ENCODE measurements around the gene LRIG2. TPM values are rescaled to one million over a fixed set of nuclear protein-coding genes. Genes with fewer than 3 reads are reported as not detected.

Gene LRIG2
- total RNA-seq, 1 experiment from 2014 or later: 23.2 TPM

GRCh38 chr1:113135460-113135859 lies 62.5 kb downstream of the LRIG2 start:
- no peaks in the 10 kb centered on the region for H3K4me1 Mint-ChIP-seq
- Histone ChIP-seq H3K79me2 (ENCODE audit: insufficient read depth, low read length) (no peaks in the 10 kb centered on the region), H3K23me2 (ENCODE audit: insufficient read length, low read depth, low read length, poor library complexity, severe bottlenecking) (no peaks in the 10 kb centered on the region), H3K9me3 (ENCODE audit: control insufficient read depth, low read depth, low read length) (no peaks in the 10 kb centered on the region), H2BK20ac (ENCODE audit: low read depth, low read length, poor library complexity, severe bottlenecking) (no peak overlapping the region), H4K8ac (replicated peaks; ENCODE audit: insufficient read length, low read depth, low read length) (no peak overlapping the region), H3K27ac (ENCODE audit: insufficient read length, low read depth, low read length) (no peak overlapping the region), H3K79me1 (ENCODE audit: insufficient read depth, low read depth, low read length, poor library complexity, severe bottlenecking) (no peaks in the 10 kb centered on the region), H4K20me1 (ENCODE audit: control insufficient read depth, insufficient read depth, insufficient read length) (no peaks in the 10 kb centered on the region), H3K23ac (ENCODE audit: insufficient read length, low read depth, low read length) (no peak overlapping the region), H3K56ac (ENCODE audit: insufficient read length, low read depth, low read length) (no peak overlapping the region), H2AK5ac (ENCODE audit: insufficient read length, low read length) (no peak overlapping the region), H3K14ac (ENCODE audit: insufficient read depth, low read length) (no peak overlapping the region), H3K18ac (ENCODE audit: insufficient read length, low read depth, low read length) (no peak overlapping the region), H2AFZ (ENCODE audit: low read length) (no peak overlapping the region), H3K27me3 (ENCODE audit: insufficient read depth, low read length) (no peaks in the 10 kb centered on the region), H2BK5ac (ENCODE audit: insufficient read length, low read length) (no peak overlapping the region), H3K4ac (ENCODE audit: low read depth, low read length) (no peak overlapping the region), H2BK120ac (ENCODE audit: low read depth, low read length, poor library complexity, severe bottlenecking) (no peak overlapping the region), H2BK12ac (ENCODE audit: insufficient read length, low read depth, low read length) (no peak overlapping the region), H2BK15ac (ENCODE audit: low read depth, low read length) (no peak overlapping the region), H3K9ac (ENCODE audit: extremely low read depth, insufficient read length, low read length) (no peak overlapping the region), H3K4me1 (ENCODE audit: insufficient read depth, low read length) (no peaks in the 10 kb centered on the region), H3K4me2 (ENCODE audit: insufficient read depth, insufficient read length, low read length) (no peak overlapping the region), H4K5ac (ENCODE audit: insufficient read length, low read depth, low read length) (no peak overlapping the region), H4K91ac (ENCODE audit: insufficient read length, low read depth, low read length) (no peak overlapping the region), H3T11ph (ENCODE audit: low read length) (no peak overlapping the region)
- H3K27ac Mint-ChIP-seq: no peak overlapping the region; a peak in 1 of 7 replicates
- no peak for DNase-seq
- no peaks in the 10 kb centered on the region; a peak in 1 of 5 replicates for H3K9me3 Mint-ChIP-seq
- H3K4me3 Mint-ChIP-seq: no peak overlapping the region
- no peaks in the 10 kb centered on the region; the same call in 1 of the 2 replicates for H3K27me3 Mint-ChIP-seq (ENCODE audit: low read depth)
- TF ChIP-seq, protein P1, sequence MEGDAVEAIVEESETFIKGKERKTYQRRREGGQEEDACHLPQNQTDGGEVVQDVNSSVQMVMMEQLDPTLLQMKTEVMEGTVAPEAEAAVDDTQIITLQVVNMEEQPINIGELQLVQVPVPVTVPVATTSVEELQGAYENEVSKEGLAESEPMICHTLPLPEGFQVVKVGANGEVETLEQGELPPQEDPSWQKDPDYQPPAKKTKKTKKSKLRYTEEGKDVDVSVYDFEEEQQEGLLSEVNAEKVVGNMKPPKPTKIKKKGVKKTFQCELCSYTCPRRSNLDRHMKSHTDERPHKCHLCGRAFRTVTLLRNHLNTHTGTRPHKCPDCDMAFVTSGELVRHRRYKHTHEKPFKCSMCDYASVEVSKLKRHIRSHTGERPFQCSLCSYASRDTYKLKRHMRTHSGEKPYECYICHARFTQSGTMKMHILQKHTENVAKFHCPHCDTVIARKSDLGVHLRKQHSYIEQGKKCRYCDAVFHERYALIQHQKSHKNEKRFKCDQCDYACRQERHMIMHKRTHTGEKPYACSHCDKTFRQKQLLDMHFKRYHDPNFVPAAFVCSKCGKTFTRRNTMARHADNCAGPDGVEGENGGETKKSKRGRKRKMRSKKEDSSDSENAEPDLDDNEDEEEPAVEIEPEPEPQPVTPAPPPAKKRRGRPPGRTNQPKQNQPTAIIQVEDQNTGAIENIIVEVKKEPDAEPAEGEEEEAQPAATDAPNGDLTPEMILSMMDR (conservative IDR thresholded peaks at IDR 0.05): no peak
- WGBS (ENCODE audit: extremely low coverage, insufficient read length, low lambda C conversion rate): no CpG with 5 or more reads among the region's 1 CpG
- peaks cover 0 to 12% (median 1%) of the 10 kb centered on the region in 3 experiments; a peak in 4 of 7 replicates for H3K36me3 Mint-ChIP-seq (ENCODE audit: insufficient read depth in 1 of 3, low read depth in 3 of 3)
